GM18909 (cell line): ENCODE results near the gene ST8SIA6.

ENCODE experiments used
- ATAC-seq: cut with Tn5 transposase; IDR thresholded peaks from one replicate; pipeline ENCODE4 v1.9.1; 2021; ENCODE audit warnings: mild to moderate bottlenecking; ENCODE audit not compliant: unreplicated experiment, poor library complexity

ST8SIA6 gene

DNA sequence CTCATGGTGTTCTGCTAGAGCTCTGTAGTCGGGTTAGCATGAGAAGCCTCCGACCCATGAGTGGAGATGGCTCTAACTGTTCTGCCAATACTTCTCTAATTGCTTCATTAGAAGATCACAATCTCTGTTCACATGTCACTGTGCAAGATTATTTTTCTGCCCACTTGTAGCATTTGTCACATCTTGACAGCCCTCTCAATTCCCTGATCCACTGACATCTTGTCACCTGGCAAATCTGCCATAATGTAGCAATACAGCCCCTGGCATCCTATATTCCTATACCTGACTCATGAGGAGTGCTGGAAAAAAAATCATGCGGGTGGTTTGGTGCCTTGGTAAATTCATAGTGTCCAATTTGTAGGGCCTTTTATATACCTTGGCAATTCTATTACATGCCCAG is 58.4 kb downstream of the ST8SIA6 start:
- no peak for ATAC-seq

DNA sequence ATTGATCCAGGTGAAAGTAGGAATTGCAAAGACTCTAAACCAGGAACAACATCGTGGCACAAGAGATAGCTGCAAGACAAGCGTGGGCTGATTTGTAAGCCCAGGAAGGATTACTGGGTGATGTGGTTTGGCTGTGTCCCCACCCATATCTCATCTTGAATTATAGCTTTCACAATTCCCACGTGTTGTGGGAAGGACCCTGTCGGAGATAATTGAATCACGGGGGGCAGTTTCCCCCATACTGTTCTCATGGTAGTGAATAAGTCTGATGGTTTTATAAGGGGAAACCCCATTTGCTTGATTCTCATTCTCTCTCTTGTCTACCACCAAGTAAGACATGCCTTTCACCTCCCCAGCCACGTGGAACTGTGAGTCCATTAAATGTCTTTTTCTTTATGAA is 59.5 kb downstream of the ST8SIA6 start:
- no peak for ATAC-seq

DNA sequence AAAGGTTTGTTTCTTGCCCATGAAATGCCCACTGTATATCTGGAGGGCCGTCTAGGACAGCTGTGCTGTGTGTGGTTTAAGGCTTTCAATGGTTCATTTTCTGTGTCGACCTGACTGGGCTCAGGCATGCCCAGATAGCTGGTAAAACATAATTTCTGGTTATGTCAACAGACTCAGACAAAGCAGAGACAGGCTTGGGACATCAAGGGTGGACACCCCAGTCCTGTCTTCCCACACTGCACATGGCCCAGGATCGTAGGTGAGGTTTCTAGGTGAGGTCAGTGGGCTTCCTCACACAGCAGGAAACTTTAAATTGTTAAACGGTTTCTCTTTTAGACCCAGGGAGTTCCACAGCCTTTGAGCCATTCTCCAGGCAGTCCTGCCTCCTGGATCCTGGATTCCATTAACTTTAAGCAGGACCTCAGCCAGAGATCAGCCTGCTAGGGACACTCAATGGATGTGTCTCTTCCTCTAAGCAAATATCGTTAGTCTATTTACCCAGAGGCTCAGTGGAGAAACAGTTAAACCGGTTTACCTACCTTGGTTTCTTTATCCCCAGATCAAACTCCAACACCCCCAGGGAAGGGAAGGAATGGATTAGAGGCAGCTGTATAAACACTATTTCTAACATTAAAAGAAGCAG is 66.4 kb downstream of the ST8SIA6 start:
- no peak for ATAC-seq

DNA sequence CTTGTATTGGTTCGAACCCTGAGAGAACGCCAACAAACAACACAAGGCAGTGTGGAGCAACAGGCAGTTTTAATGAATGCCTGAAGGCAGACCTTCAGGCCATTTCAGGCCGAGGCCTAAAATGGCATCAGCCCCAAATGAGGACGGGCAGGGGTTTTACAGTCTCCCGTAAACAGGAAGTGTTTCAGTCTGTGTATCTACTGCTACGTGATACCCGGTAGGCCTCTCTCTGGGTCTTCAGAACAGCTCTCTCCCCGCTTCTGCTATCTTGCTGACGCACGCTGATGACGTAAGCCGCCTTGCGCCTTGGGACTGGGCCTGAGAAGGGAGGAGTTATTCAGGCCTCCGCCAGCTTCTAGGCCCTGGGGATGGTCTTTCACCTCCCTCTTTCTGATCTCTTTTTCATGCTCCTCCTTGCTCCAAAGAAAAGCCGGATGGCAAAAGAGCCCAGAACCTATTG is 67.7 kb downstream of the ST8SIA6 start:
- no peak for ATAC-seq

DNA sequence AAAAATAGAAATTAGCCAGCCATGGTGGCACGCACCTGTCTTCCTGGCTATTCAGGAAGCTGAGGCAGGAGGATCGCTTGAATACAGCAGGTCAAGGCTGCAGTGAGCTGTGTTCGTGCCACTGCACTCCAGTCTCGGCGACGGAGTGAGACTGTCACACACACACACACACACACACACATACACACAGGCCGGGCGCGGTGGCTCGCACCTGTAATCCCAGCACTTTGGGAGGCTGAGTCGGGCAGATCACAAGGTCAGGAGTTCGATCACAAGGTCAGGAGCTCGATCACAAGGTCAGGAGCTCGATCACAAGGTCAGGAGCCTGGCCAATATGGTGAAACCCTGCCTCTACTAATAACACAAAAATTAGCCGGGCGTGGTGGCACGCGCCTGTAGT is 68.4 kb downstream of the ST8SIA6 start:
- no peak for ATAC-seq

DNA sequence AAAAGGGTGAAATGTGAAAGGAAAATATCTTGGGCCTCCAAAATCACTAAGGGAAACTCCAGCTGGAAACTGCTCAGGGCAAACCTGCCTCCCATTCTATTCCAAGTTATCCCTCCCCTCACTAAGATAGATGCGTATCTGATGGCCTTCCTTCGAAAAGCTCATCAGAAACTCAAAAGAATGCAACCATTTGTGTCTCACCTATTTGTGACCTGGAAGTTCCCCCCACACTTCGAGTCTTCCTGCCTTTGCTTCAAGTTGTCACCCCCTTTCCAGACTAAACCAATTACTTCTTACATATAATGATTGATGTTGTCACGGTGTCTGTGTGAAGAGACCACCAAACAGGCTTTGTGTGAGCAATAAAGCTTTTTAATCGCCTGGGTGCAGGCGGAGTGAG is 69.3 kb downstream of the ST8SIA6 start:
- no peak for ATAC-seq

DNA sequence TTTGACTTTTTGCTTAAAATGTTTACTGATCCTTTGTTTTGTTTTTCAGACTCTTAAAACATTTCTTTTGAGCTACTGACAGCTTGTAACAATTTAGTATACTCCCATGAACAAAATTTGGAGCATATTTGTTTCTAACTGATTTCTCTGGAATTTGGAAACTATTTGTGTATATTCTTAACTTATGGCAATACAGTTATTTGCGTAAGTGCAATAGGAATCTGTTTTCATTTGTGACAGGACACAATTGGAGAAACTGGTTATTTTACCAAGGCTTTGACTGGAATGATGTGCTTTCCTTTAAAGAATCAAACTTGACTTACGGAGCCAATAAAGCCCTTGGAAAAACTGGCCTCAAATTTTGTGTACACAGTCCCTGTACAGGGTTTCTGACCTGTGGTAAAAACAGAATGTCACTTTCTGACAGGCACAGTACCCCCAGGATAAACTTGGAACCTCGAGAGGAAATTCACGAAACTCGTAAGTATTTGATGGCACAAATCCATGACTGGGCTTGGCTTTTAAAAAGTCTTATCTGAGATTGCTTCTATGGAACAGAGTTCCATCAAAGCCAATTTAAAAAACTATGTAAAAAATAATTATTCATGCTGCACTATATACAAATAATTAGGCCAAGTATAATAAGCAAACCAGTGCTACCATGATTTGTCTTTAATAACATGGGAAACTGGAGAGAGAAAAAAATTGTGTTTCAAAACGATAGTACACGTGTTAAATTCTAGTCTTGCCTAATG is 70.4 kb downstream of the ST8SIA6 start:
- no peak for ATAC-seq

DNA sequence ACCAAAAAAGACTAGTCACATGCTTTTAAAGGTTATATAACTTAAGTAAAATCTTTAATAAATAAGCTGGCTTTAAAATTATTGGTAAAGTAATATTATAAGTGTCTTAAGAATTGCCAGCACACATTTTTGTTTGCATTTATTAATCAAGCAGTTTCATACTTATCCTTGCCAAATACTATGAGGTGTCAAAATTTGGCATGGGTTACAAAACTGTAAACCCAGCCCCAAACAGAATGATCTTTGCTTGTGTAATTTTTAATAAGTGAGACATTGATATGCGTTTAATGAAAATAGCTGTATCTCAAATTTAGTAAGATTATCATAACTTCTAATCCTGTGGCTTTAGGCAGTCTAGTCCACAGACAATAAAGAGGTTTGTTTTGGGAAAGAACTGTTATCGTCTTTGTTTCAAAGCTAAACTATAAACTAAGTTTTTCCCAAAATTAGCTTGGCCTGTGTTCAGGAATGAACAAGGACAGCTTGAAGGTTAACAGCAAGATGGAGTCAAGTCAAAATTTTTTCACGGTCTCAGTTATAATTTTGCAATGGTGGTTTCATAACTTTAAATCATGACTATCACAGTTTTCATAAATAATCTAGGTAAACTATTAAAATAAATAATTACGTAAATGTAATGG is 72.8 kb downstream of the ST8SIA6 start:
- no peak for ATAC-seq

DNA sequence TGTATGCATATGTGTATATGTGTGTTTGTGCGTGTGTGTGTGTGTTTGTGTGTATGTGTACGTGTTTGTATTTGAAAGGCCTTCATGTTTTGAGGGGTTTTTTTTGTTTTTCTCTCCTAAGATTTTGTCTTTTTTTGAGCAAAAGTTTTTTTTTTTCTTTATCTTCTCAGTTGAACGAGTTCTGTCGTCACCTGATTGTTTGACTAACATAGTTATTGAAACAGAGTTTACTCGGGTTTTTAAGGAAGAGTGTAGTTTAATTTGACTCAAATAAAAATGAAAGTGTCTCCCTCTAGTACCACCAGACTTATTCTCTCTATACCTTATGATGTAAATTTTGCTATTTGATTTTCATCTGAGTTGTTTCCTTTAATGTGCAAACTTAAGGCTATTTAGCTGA is 73.5 kb downstream of the ST8SIA6 start:
- ATAC-seq: no peak

DNA sequence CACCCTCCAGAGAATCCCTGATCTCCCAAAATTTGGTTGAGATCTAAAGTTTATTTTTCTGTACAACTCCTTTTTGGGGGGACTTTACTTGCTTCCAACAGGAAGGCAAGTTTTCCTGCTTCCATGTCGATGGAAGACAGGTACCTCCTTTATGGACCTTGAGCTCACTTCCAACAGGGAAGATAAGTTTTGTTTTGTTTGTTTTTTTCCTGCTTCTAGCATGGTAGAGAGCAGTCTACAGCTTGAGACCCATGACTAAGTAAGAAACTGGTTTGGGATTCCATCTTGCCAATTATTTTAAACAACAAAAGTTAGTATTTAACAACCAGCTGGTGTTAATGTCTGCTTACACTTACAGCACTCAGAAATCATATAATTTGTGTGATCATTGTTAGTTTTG is 74.4 kb downstream of the ST8SIA6 start:
- ATAC-seq: no peak

DNA sequence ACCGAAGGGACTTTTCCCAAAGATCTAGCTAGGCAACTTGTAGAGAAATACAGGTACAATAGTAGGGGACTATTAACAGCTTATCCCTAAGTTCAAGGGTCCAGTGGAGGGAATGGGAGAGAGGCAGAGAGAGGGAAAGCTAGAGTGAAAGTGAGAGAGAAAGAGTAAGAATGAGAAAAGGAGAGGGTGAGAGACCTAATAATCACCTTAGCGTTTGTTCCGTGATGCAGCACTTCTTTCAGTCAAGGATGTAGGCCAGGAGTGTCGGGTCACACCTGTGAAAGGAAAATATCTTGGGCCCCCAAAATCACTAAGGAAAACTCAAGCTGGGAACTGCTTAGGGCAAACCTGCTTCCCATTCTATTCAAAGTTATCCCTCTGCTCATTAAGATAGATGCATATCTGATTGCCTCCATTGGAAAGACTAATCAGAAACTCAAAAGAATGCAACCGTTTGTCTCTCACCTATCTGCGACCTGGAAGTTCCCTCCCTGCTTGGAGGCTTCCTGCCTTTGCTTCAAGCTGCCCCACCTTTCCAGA is 75.2 kb downstream of the ST8SIA6 start:
- no peak for ATAC-seq

DNA sequence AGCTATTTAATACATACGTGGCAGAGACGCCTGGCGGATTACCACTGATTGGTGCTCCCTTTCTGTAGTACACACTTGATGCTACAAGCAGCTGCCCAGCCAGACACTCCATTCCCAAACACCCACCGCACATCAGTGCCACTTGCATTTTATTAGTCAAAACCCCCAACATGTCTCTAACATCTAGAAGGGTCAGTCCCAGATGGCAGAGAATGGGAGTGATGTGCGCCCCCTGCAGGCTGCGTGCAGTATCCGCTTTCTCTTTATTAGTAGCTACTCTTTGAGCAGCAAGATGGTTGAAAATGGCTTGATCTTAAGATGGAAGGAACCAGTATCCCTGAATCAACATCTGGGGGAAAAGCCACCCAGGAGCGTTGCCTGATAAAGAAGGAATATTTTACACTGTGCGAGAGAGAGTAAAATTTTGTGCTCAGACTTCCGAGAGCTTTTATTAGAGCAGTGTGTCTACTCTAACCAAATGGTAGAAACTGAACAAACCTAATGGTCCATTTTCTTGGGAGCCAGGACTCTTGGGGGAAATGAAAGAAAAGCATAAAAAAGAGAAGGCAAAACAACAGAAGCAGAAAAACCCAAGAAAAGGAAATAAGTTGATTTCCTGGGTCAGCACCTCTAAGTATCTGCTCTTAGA is 78.3 kb downstream of the ST8SIA6 start:
- no peak for ATAC-seq

DNA sequence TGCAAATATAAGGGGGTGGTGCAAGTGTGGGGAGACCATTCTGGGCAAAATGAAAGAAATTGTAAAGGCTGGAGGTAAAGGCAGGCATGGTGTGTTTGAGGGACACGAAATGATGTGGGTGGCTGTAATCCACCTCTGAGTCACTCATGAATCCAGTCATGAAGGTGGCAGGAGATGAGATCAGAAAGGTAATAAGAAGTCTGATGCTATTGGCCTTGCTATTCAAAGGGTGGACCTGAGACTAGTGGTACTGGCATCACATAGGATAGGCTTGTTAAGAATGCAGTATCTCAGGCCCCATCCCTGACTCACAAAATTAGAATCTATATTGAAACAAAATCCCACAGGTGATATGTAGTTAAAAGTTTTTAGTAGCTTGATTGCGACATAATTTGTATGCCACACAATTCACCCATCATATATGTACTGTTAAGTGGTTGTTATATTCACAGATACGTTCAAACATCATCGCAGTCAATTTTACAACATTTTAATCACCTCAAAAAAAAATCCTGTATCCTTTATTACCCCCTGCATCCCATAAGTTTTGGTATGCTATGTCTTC is 85.6 kb downstream of the ST8SIA6 start:
- ATAC-seq: no peak

DNA sequence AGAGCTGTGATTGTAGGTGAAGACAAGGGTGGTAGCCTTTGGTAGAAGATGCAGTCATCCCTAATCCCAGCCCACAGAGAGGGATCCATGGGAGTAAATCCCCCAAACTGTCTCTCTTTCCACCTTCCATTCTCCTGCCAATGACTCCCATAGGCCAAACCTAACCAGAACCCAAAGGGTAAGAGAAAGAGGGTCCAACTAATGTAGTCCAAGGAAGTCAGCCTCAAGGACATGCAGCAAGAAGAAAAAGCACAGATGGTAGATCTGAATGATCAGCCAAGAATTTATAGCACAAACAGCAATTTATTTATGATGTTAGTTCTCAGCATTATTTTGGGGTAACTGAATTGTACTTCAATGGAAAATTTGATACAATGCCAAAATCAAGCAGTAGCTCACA is 87.7 kb downstream of the ST8SIA6 start:
- ATAC-seq: no peak

DNA sequence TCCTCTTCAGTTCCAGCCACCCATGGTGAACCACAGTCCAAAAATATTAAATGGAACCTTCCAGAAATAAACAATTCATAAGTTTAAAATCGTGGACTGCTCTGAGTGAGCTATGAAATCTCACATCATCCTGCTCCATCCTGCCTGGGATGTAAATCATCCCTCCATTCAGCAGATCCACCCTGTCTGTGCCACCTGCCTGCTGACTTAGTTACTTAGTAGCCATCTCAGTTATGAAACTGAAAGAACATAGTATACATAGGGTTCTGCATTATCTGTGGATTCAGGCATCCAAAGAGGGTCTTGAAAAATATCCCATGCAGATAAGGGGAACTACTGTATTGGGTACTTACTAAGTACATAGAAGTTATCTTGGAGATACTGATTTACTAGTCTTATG is 89.0 kb downstream of the ST8SIA6 start:
- ATAC-seq: peak; percentile 65

DNA sequence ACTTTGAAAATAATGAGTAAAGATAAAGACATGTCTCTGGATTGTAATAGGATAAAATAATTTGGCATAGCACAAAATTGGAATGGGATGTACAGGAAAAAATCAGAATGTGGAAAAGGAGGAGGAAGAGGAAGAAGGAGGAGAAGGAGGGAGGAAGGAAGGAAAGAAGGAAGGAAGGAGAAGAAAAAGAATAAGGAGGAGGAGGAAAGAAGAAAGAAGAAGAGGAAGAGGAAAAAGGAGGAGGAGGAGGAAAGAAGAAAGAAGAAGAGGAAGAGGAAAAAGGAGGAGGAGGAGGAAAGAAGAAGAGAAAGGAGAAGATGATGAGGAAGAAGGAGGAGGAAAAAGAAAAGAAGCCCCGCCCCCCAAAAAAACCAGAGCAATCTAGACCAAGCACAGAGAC is 95.9 kb downstream of the ST8SIA6 start:
- no peak for ATAC-seq

DNA sequence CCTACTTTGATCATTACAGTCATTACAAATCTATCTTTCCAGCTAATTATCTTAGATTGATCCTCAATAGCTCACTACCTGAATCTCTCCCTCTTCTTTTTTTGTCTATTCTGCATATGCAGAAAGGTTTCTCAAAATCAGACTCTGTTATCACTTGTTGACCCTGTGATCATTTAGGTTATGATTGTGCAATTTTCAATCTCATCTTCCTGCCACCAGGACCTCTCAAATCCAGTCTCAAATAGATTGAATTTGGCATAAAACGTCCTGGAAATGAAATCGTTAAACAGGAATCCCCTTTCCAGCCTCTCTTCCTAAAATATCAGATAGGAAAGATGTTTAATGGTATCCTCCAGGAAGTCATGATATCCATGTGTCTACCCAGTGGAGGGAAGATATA is 96.6 kb downstream of the ST8SIA6 start:
- no peak for ATAC-seq

DNA sequence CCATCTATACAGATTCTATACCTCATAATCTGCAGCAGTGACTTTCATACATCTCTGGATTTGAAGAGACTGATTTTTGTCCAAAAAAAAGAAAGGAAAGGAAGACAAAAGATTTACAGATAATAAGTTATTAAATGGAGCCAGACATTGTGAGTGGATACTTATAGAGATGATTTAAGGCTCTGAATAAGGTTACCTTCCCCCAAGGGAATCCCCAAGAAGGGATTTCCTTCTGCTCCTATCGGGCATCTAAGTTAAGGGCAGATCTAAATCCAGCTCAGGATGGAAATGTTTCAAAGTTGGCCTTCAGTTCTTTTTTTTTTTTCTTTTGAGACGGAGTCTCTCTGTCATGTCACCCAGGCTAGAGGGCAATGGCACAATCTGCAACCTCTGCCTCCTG is 97.6 kb downstream of the ST8SIA6 start:
- no peak for ATAC-seq

DNA sequence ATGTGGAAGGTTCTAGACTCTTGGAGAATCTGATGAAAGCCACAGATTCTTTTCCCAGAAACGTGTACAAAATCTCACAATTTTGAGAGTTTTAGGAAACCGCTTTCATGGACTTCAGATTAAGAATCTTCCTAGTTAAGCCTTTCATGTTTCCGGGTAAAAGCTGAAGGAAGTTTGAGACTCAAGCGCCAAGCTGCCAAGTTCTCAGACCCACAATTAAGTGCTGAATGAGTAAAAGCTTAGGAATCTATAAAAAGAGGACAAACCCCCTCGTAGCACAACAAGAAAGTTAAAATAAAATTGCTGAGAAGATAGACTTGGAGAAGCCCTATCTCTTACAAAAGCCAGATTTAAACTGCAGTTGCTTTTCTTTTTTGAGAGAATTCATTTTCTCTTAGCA is 99.6 kb downstream of the ST8SIA6 start:
- no peak for ATAC-seq

DNA sequence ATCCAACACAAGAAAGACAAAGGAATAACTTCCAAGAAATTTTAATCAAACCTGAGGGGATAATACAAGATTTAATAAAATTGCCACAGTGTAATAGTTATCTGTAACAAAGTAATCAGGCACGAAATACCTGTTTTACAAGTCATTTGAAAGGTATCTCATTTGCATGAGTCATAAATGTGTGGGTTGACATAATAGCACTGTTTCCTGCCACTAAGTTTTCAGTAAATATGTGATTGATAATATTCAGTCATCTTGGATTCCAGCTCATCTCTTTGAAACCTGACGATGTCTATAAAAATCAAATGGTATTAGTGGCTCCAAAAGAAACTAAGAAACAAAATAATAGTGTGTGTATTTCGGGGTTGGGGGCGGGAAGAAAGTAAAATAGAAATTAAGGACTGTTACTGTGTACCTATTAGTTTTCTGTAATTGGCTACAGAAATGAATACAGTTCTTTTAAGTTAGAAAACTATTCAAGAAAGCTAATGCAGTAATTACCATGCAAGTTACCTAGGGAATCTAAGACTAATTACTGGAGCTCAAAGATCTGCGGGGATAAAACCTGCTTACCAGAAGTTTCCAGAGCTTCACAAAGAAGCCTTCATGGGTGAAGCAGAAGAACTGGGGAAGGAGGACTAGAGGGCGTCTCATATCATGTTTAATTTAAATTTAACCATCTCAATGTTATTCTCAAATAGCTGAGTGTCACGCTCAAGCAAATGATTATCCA is 100.7 kb downstream of the ST8SIA6 start:
- no peak for ATAC-seq
